HEK293 (cell line): ENCODE results near the gene GXYLT1.
A peak's percentile ranks its signal among the peaks of the same experiment; 100 is the strongest.

Experiments used
- BCL11B ChIP-seq: fragments of 450-650 bp; formaldehyde crosslinking; IDR thresholded peaks from 2 replicates; pipeline ENCODE4 v1.5.1; 2016; ENCODE audit warnings: low read depth, missing biosample characterization, missing genetic modification characterization
- GLIS2 ChIP-seq: fragments of 450-650 bp; formaldehyde crosslinking; IDR thresholded peaks from 2 replicates; pipeline ENCODE4 v1.5.1; 2016; ENCODE audit warnings: missing biosample characterization, missing genetic modification characterization
- HOXA7 ChIP-seq: sonication (generic); formaldehyde crosslinking; IDR thresholded peaks from 2 replicates; pipeline ENCODE4 v1.8.1; 2022; ENCODE audit warnings: missing genetic modification reagents, borderline replicate concordance
- SETDB1 ChIP-seq: IDR thresholded peaks from one replicate; pipeline ENCODE4 v1.6.1; 2017; ENCODE audit warnings: mild to moderate bottlenecking, low read length, moderate library complexity, mixed read lengths; ENCODE audit not compliant: insufficient read length
- ZNF184 ChIP-seq: fragments of 450-650 bp; IDR thresholded peaks from 2 replicates; pipeline ENCODE4 v1.5.1; 2018; ENCODE audit warnings: missing biosample characterization, mild to moderate bottlenecking, missing genetic modification characterization
- ZNF302 ChIP-seq: fragments of 450-650 bp; formaldehyde crosslinking; IDR thresholded peaks from 2 replicates; pipeline ENCODE4 v1.5.1; 2016; ENCODE audit warnings: missing biosample characterization, missing genetic modification characterization, low read depth
- ZNF561 ChIP-seq: fragments of 450-650 bp; IDR thresholded peaks from 2 replicates; pipeline ENCODE4 v1.5.1; 2018; ENCODE audit warnings: missing biosample characterization, missing genetic modification characterization, borderline replicate concordance
- TF ChIP-seq, protein P1 (sequence below): fragments of 450-650 bp; formaldehyde crosslinking; IDR thresholded peaks from 2 replicates; pipeline ENCODE4 v1.5.1; 2016; ENCODE audit warnings: missing biosample characterization, missing genetic modification characterization
- TF ChIP-seq, protein P2 (sequence below): fragments of 450-650 bp; formaldehyde crosslinking; IDR thresholded peaks from 2 replicates; pipeline ENCODE4 v1.5.1; 2016; ENCODE audit warnings: missing biosample characterization, missing genetic modification characterization

DNA sequence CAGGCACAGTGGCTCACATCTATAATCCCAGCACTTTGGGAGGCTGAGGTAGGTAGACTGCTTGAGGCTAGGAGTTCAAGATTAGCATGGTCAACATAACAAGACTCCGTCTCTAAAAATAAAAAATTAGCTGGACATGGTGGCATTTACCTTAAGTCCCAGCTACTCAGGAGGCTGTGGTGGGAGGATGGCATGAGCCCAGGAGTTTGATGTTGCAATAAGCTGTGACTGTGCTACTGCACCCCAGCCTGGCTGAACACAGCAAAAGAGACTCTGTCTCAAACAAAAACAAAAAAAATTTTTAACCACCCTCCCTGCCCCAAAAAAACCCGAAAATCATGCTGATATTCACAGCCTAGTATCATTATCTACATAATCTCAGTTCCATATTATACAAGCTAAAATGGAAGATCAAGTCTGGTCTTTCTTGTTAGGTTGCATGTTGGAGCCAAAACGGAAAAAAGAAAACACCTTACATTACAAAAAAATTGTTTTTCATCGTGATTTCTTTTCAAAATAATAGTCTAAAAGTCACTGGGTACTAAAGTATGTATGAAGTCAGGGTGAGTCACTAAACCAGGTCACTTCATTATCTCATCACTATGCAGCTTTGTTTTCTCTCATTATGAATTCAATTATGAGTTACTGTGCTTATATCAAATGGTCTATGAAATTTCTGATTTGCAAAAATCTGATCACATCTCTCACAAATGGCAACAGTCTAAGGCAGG lies 13.8 kb downstream of the GXYLT1 start:
- no peak for TF ChIP-seq SETDB1
- no peak for TF ChIP-seq ZNF302 (tag by site-specific recombination)
- TF ChIP-seq GLIS2 (tag by site-specific recombination) = no peak
- TF ChIP-seq, protein P1, sequence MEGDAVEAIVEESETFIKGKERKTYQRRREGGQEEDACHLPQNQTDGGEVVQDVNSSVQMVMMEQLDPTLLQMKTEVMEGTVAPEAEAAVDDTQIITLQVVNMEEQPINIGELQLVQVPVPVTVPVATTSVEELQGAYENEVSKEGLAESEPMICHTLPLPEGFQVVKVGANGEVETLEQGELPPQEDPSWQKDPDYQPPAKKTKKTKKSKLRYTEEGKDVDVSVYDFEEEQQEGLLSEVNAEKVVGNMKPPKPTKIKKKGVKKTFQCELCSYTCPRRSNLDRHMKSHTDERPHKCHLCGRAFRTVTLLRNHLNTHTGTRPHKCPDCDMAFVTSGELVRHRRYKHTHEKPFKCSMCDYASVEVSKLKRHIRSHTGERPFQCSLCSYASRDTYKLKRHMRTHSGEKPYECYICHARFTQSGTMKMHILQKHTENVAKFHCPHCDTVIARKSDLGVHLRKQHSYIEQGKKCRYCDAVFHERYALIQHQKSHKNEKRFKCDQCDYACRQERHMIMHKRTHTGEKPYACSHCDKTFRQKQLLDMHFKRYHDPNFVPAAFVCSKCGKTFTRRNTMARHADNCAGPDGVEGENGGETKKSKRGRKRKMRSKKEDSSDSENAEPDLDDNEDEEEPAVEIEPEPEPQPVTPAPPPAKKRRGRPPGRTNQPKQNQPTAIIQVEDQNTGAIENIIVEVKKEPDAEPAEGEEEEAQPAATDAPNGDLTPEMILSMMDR (tag by site-specific recombination) = no peak
- no peak for TF ChIP-seq HOXA7
- TF ChIP-seq ZNF561 (tag by site-specific recombination) = no peak
- no peak for TF ChIP-seq BCL11B (tag by site-specific recombination)
- no peak for TF ChIP-seq ZNF184 (tag by site-specific recombination)
- TF ChIP-seq, protein P2, sequence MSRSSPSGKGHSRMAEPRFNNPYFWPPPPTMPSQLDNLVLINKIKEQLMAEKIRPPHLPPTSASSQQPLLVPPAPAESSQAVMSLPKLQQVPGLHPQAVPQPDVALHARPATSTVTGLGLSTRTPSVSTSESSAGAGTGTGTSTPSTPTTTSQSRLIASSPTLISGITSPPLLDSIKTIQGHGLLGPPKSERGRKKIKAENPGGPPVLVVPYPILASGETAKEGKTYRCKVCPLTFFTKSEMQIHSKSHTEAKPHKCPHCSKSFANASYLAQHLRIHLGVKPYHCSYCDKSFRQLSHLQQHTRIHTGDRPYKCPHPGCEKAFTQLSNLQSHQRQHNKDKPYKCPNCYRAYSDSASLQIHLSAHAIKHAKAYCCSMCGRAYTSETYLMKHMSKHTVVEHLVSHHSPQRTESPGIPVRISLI (tag by site-specific recombination) = peak; percentile 78; the same call in 1 of the 2 replicates
